GM19099 (cell line): ENCODE measurements around the gene ACSL5.
A peak's percentile ranks its signal among the peaks of the same experiment; 100 is the strongest.

ENCODE experiments used
- POLR2A ChIP-seq: IDR thresholded peaks from 3 replicates; pipeline ENCODE4 v1.6.1; 2011; ENCODE audit warnings: low read depth; ENCODE audit not compliant: insufficient read length; ENCODE audit errors: extremely low read depth

ACSL5 gene

GRCh38 chr10:112412696-112413095, 38.8 kb downstream of the ACSL5 start:
- no peak for TF ChIP-seq POLR2A

- no peak for TF ChIP-seq POLR2A
Measured at GRCh38 chr10:112421731-112422130, 47.8 kb downstream of the ACSL5 start.

- TF ChIP-seq POLR2A, result no peak
Measured at GRCh38 chr10:112424651-112425050, 50.7 kb downstream of the ACSL5 start.

GRCh38 chr10:112426111-112426510, 52.2 kb downstream of the ACSL5 start:
- TF ChIP-seq POLR2A, result no peak

- no peak for TF ChIP-seq POLR2A
Measured at GRCh38 chr10:112429147-112429546, 55.2 kb downstream of the ACSL5 start.

- no peak for TF ChIP-seq POLR2A
Measured at GRCh38 chr10:112429654-112430230, 55.8 kb downstream of the ACSL5 start.

- TF ChIP-seq POLR2A, result no peak
Measured at GRCh38 chr10:112433136-112433535, 59.2 kb downstream of the ACSL5 start.

GRCh38 chr10:112434988-112435619, 61.2 kb downstream of the ACSL5 start:
- TF ChIP-seq POLR2A, result no peak

GRCh38 chr10:112438356-112438755, 64.4 kb downstream of the ACSL5 start:
- TF ChIP-seq POLR2A, result no peak

GRCh38 chr10:112441520-112441919, 67.6 kb downstream of the ACSL5 start:
- no peak for TF ChIP-seq POLR2A

- TF ChIP-seq POLR2A, result no peak
Measured at GRCh38 chr10:112442063-112442462, 68.1 kb downstream of the ACSL5 start.

- TF ChIP-seq POLR2A, result no peak
Measured at GRCh38 chr10:112446055-112446854, 72.3 kb downstream of the ACSL5 start.

GRCh38 chr10:112446855-112447619, 73.1 kb downstream of the ACSL5 start, which contains the start of the genes VTI1A and ZDHHC6:
VTI1A (plus strand) TSS chr10:112447215; CDS start chr10:112447374, 159 bp downstream.
ZDHHC6 (minus strand) TSS chr10:112446914; CDS start chr10:112445436, 1,478 bp downstream.
- TF ChIP-seq POLR2A, result peak; percentile 95

GRCh38 chr10:112447620-112447928, 73.7 kb downstream of the ACSL5 start:
- TF ChIP-seq POLR2A, result no peak

GRCh38 chr10:112448888-112449287, 75.0 kb downstream of the ACSL5 start:
- no peak for TF ChIP-seq POLR2A
